Fibroblast of skin of scalp (primary cell): ENCODE data around the gene KCNH2.

ENCODE experiments used
- DNase-seq: peaks from one replicate; pipeline ENCODE4 v3.0.0-alpha.2; 2013

KCNH2 gene

DNA sequence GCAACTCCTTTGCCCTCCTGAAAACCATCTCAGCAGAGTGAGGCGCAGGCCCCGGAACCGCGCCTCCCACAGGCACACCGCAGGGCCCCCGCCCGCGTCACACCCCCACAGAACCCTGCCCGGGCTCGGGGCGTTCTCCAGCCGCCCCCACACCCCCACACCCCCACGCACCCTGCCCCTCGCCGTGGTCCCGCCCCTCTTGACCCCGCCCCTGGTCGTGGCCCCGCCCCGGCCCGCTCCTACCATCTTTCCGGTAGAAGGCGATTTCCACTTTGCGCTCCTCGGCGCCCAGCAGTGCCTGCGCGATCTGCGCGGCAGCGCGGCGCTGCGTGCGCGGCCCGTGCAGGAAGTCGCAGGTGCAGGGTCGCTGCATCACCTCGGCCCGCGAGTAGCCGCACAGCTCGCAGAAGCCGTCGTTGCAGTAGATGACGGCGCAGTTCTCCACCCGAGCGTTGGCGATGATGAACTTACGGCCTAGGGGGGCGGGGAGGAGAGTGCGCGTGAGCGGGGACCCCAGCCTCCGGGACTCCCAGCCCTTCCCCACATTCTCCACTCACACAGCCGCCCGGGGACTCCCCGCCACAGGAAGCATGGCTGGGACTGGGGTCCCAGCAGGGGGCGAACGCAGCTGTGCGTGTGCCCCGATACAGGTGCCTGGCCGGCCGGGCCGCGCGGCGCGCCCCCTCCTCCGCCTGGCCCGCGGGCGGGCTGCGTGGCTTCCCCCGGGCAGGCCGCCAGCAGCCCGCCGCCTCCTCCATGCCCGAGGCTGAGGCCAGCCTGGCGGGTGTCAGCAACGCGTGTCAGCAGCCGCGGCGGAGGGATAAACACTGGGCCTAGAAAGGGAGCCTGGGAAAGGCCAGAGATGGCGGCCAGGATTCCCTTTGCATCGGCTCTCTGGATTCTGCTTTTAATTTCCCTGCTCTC is 3.4 kb downstream of the KCNH2 start:
- no peak for DNase-seq

DNA sequence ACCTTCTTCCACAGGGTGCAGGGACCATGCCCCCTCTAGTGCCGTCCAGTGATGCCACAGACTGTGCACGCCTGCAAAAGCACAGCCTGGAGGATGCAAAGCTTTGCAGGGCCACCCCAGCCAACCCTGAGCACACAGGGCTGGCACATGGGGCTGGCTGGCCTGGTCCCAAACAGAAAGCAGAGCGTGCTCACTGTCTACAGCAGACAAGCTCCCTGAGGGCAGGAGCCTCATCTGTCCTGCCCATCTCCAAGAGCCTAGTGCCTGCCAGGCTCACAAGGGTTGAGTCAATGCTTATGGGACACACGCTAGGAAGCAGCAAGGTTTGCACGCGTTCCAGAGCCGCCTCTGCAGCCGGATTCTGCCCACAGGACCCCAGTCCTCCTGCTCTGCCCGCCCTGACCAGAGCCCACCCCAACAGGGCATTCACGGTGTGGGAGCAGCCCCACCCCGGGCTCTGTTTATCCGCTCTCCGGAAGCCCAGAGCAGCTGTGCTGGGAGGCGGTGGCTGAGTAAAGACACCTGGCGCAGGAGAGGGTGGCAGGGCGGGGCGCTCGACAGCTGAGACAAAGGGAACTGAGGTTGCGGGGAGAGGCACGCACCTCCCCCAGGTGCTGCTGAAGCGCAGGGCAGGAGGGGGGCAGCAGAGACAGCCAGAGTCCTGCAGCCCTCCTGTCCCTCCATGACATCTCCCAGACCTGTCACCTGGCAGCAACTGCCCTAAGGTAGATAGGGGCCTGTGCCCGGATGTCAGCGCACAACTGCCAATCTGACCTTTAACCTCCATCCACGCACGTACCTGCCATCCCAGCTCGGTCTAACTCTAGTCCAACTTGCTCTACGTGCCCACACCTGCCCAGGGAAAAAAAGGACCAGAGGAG is 4.3 kb downstream of the KCNH2 start:
- DNase-seq: no peak

GRCh38 chr7:150972741-150973140 is 5.4 kb downstream of the KCNH2 start:
- DNase-seq: no peak

- no peak for DNase-seq
Measured at GRCh38 chr7:150972023-150972468, 6.1 kb downstream of the KCNH2 start.

DNA sequence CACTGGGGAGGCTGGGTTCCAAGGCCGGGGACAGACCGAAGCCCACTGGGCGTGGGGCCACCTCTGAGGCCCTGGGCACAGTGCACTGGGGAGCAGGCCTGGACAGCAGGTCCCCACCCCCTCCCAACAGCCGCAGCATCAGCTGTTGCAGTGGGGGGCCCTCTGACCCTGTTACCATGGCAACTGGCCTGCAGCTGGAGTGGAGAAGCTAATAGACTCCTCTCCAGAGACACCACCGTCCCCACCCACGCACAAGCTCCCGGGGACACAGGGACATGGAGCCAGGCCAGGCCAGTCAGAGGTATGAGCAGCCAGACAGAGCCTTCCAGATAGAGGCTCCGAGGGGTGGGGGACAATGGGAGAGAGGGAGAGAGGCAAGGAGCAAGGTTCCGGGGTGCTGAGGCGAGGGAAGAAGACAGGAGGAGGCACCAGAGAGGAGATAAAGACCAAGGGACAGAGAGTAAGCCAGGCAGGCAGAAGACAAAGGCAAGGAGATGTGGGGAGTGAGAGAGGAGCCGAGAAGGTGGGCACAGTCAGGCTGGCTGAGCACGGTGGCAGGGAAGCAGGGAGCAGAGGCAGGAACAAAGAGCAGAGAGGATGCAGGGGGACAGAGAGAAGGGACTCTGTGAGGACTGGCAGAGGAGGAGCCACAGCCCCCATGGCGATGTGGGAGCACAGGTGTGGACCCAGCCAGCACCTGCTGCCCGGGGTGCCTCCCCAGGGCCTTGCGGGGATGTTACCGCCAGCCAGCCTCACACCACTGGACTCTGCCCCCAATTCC is 6.7 kb downstream of the KCNH2 start:
- no peak for DNase-seq

- DNase-seq: no peak
Measured at GRCh38 chr7:150970424-150970823, 7.7 kb downstream of the KCNH2 start.

GRCh38 chr7:150969475-150969874 is 8.6 kb downstream of the KCNH2 start:
- DNase-seq: no peak

- DNase-seq: no peak
Measured at GRCh38 chr7:150968734-150969372, 9.3 kb downstream of the KCNH2 start.

- DNase-seq: no peak
Measured at GRCh38 chr7:150968056-150968733, 9.9 kb downstream of the KCNH2 start.

GRCh38 chr7:150967349-150967748 is 10.8 kb downstream of the KCNH2 start:
- DNase-seq: no peak

DNA sequence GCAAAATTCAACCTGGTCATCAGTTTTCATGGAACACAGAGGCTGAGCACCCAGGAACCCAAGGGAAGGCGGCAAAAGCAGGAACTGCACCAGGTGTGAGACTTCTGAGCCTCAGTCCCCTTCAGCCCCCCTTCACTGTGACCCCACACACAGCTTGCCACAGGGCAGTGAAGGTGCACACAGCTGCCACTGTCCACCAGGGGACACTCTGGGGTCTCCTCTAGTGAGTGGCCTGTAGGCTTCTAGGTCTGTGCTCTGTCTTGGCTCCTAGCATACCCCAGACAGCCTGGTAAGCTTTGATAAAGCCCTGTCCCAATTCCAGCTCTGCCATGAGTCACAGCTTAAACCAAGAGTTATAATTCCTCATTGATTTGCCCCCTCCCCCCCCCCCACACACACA is 12.1 kb downstream of the KCNH2 start:
- no peak for DNase-seq

DNA sequence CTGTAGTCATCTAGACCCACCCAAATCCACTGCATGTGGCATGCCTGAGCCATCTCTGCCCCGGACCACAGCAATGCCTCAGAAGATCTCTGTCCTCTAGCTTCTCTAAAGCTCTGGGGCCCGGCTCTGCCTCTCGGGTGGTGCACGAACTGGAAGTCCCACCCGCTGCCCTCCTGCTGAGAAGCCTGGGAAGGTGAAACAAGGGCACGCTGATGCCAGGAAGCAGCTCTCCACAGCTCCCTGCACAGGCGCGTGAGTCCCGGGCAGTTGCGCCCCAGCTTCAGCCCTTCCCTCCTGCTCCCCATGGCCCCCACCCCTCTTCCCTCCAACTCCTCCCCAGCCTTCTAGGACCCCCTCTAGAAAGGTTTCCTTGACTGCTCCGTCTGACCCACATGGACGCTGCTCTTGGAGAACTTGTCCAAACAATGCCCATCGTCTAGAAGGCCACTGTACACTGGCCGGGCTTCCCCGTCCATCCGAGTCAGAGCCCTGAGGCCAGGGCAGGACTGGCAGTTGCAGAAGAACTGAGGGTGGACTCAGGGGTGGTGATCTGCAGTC is 12.8 kb downstream of the KCNH2 start:
- DNase-seq: no peak

DNA sequence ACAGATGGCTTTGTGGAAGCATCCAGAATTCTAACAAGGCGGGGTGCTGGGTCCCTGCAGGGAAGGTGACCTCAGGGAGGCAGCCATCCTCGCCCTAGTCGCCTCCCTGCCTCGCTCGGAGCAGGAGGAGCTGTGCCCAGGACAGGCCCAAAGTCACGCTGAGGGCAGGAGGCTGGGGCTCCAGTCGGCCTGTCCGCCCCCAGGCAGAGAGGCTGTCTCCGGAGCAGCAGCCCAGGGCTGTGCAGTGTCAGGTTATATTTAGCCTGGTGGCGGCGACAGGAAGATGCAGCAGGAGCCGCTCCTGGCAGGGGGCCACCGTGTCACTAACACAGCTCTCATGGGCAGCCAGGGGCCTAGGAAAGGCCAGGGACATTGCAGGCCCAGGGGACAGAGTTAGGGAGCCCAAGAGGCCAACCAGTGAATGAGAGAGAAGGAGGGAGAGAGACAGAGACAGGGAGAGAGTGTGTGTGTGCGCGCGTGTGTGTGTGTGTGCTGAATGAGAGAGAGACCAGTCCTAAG is 13.5 kb downstream of the KCNH2 start:
- DNase-seq: no peak

DNA sequence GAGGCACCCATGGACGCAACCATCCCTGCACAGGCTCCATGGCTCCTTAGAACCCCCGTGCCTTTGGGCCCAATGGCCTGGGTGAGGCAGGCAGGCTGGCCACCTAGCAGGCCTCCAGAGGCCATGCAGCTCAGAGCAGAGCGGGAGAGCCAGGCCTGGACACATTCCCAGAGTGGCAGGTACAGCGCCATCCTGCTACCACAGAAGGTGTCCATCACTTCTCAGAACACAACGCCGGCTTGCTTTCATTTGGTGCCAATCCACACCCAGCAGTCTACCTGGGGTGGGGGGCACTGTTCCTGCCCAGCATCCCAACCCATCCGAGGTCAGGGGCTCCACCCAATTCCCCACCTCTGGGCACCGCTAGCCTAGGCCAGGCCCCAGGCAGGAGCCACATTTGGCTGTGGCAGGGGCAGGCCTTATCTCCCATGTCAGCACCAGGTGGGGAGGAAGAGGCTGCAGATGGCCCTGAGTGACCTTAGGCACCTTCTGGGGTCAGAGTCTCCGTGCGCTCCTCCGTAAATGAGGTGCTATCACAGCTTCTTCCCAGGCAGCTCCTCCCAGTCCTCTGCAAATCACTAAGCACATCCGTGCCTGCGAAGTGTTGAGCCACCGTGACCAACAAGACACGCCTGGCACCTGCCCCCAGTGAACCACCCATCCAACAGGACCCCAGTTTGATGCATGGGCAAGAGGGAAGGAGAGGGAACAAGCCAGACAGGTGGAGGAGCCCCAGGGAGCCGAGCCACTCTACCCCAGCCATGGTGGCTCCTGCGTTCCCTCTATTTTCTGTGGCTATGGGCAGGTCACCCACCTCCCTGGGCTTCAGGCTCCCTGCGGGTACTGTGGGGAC is 14.2 kb downstream of the KCNH2 start:
- DNase-seq: no peak

- peak; percentile 43 for DNase-seq
Measured at GRCh38 chr7:150962553-150963399, 15.3 kb downstream of the KCNH2 start.

GRCh38 chr7:150962290-150962552 is 15.9 kb downstream of the KCNH2 start:
- no peak for DNase-seq

GRCh38 chr7:150961510-150962289 is 16.4 kb downstream of the KCNH2 start:
- no peak for DNase-seq
